Activated naive CD4-positive, alpha-beta T cell treated with anti-CD3 and anti-CD28 coated beads for 36 hours (primary cell): ENCODE results near the gene GBP4. TPM values are rescaled to one million over a fixed set of nuclear protein-coding genes. Genes with fewer than 3 reads are reported as not detected.
"Not testable (repeated sequence)": the region's sequence is repeated elsewhere in the genome, so short reads cannot be mapped to it uniquely, and the experiment has no call there.

Experiments used
- CTCF ChIA-PET: fragments of 350-600 bp; sonication (Branson Sonifier 250); formaldehyde crosslinking; loops from one replicate; lab custom pipeline; 2021; ENCODE audit warnings: antibody characterized with exemption; lab: Charles Lee
- DNase-seq: peaks from one replicate; pipeline ENCODE4 v3.0.0-alpha.2; 2020
- H3K27ac Mint-ChIP-seq: one replicate; pipeline ENCODE4 v1.8.0; 2021; ENCODE audit warnings: mild to moderate bottlenecking, mixed read lengths
- H3K27me3 Mint-ChIP-seq: one replicate; pipeline ENCODE4 v1.8.0; 2021; ENCODE audit warnings: low read depth, mixed read lengths
- H3K36me3 Mint-ChIP-seq: one replicate; pipeline ENCODE4 v1.8.0; 2021; ENCODE audit warnings: low read depth, mixed read lengths
- H3K4me1 Mint-ChIP-seq: one replicate; pipeline ENCODE4 v1.8.0; 2021; ENCODE audit warnings: low read depth, mixed read lengths
- H3K4me3 Mint-ChIP-seq: one replicate; pipeline ENCODE4 v1.8.0; 2021; ENCODE audit warnings: mild to moderate bottlenecking, moderate library complexity, mixed read lengths
- H3K9me3 Mint-ChIP-seq: one replicate; pipeline ENCODE4 v1.8.0; 2021; ENCODE audit warnings: mixed read lengths
- intact Hi-C: fragments of 100-400 bp; cut with micrococcal nuclease; formaldehyde crosslinking; loops from one replicate; pipeline ENCODE4 v1.15.1; 2023
- total RNA-seq, 2 experiments: library from RNA; stranded (reverse); gene quantifications; one replicate each; pipeline ENCODE4 v1.2.3, GENCODE V29; 2021

Gene GBP4
- total RNA-seq = 10 to 100 TPM; 22.9 to 23.2 TPM

GRCh38 chr1:89198491-89199072 lies at the start of gene GBP4:
GBP4 (minus strand) TSS chr1:89198942; CDS start chr1:89198834, 108 bp downstream.
- Mint-ChIP-seq H3K27me3 (no peaks in the 10 kb centered on the region), H3K27ac (peak within 1 kb of the TSS; percentile 98), H3K9me3 (peaks cover under 1% of the 10 kb centered on the region), H3K4me3 (peak within 1 kb of the TSS; percentile 92), H3K4me1 (peaks cover 84% of the 10 kb centered on the region), H3K36me3 (peaks cover 16% of the 10 kb centered on the region)
- DNase-seq = peak; percentile 65
- CTCF ChIA-PET = interaction anchor here (0.6 to 2.3 kb wide), 16 partner anchors 71 to 252 kb away, joined by 3 to 10 read pairs (median 3); partner anchors contain the start of genes GBP1 and GBP5
- intact Hi-C loops = loop anchor here (1.0 to 5.0 kb wide), 12 partner anchors 58 to 526 kb away; partner anchors contain the start of genes GBP1, GBP2, GTF2B and PKN2

GRCh38 chr1:89243046-89243445 lies 44.3 kb upstream of the GBP4 start:
- DNase-seq = no peak
- Mint-ChIP-seq H3K27ac (no peak overlapping the region), H3K27me3 (no peaks in the 10 kb centered on the region), H3K9me3 (peaks cover 13% of the 10 kb centered on the region), H3K4me1 (peaks cover 18% of the 10 kb centered on the region), H3K36me3 (peaks cover 38% of the 10 kb centered on the region), H3K4me3 (no peak overlapping the region)
- CTCF ChIA-PET = no interaction called here
- intact Hi-C loops = no loop called here

GRCh38 chr1:89221341-89221740 lies 22.6 kb upstream of the GBP4 start:
- Mint-ChIP-seq H3K9me3 (peaks cover 22% of the 10 kb centered on the region), H3K36me3 (peaks cover 12% of the 10 kb centered on the region)

GRCh38 chr1:89219851-89220250 lies 21.1 kb upstream of the GBP4 start:
- H3K27ac Mint-ChIP-seq, H3K4me3 Mint-ChIP-seq, H3K4me1 Mint-ChIP-seq, DNase-seq, CTCF ChIA-PET, H3K27me3 Mint-ChIP-seq, intact Hi-C loops: not testable (repeated sequence)
- Mint-ChIP-seq H3K36me3 (peaks cover 12% of the 10 kb centered on the region), H3K9me3 (peaks cover 14% of the 10 kb centered on the region)

More at GRCh38 chr1:89221341-89221740, 22.6 kb upstream of the GBP4 start:
- Mint-ChIP-seq H3K4me1 (peaks cover 4% of the 10 kb centered on the region), H3K4me3 (no peak overlapping the region), H3K27me3 (no peaks in the 10 kb centered on the region), H3K27ac (no peak overlapping the region)
- CTCF ChIA-PET = no interaction called here
- intact Hi-C loops = no loop called here
- DNase-seq = no peak

- H3K27ac Mint-ChIP-seq, H3K4me3 Mint-ChIP-seq, DNase-seq, H3K27me3 Mint-ChIP-seq, H3K4me1 Mint-ChIP-seq, intact Hi-C loops, CTCF ChIA-PET: not testable (repeated sequence)
- peaks cover 11% of the 10 kb centered on the region for H3K9me3 Mint-ChIP-seq
- H3K36me3 Mint-ChIP-seq = peaks cover 12% of the 10 kb centered on the region
Observed at GRCh38 chr1:89218941-89219340, 20.2 kb upstream of the GBP4 start.

GRCh38 chr1:89213347-89213746 lies 14.6 kb upstream of the GBP4 start:
- no peak overlapping the region for H3K27ac Mint-ChIP-seq
- CTCF ChIA-PET = no interaction called here
- H3K9me3 Mint-ChIP-seq = peaks cover 19% of the 10 kb centered on the region
- H3K36me3 Mint-ChIP-seq = peaks cover 15% of the 10 kb centered on the region
- intact Hi-C loops = no loop called here
- H3K4me3 Mint-ChIP-seq = no peak overlapping the region
- DNase-seq = no peak
- peaks cover 4% of the 10 kb centered on the region for H3K4me1 Mint-ChIP-seq
- H3K27me3 Mint-ChIP-seq = no peaks in the 10 kb centered on the region

GRCh38 chr1:89211035-89211634 lies 12.4 kb upstream of the GBP4 start:
- Mint-ChIP-seq H3K27ac (no peak overlapping the region), H3K4me1 (no peaks in the 10 kb centered on the region), H3K4me3 (no peak overlapping the region), H3K27me3 (no peaks in the 10 kb centered on the region), H3K36me3 (peaks cover 11% of the 10 kb centered on the region), H3K9me3 (peaks cover 14% of the 10 kb centered on the region)
- intact Hi-C loops = no loop called here
- DNase-seq = no peak
- CTCF ChIA-PET = no interaction called here

GRCh38 chr1:89206373-89206772 lies 7.6 kb upstream of the GBP4 start:
- DNase-seq = no peak
- Mint-ChIP-seq H3K27ac (no peak overlapping the region), H3K9me3 (peaks cover 31% of the 10 kb centered on the region), H3K36me3 (peaks cover 30% of the 10 kb centered on the region), H3K27me3 (no peaks in the 10 kb centered on the region), H3K4me3 (no peak overlapping the region), H3K4me1 (peaks cover 29% of the 10 kb centered on the region)
- intact Hi-C loops = no loop called here
- CTCF ChIA-PET = no interaction called here

- Mint-ChIP-seq H3K27ac (no peak overlapping the region), H3K36me3 (peaks cover 24% of the 10 kb centered on the region), H3K4me3 (no peak overlapping the region), H3K27me3 (no peaks in the 10 kb centered on the region), H3K4me1 (peaks cover 52% of the 10 kb centered on the region), H3K9me3 (peaks cover 20% of the 10 kb centered on the region)
- CTCF ChIA-PET = interaction anchor here (0.9 to 1.6 kb wide), 3 partner anchors 70 to 219 kb away, joined by 3 to 4 read pairs (median 4); partner anchors contain the start of gene GBP5
- intact Hi-C loops = no loop called here
- DNase-seq = no peak
Observed at GRCh38 chr1:89203166-89203565, 4.4 kb upstream of the GBP4 start.

- Mint-ChIP-seq H3K4me1 (peaks cover 65% of the 10 kb centered on the region), H3K9me3 (peaks cover 17% of the 10 kb centered on the region), H3K27me3 (no peaks in the 10 kb centered on the region), H3K36me3 (peaks cover 22% of the 10 kb centered on the region), H3K27ac (peak overlapping the region; percentile 98), H3K4me3 (peak overlapping the region; percentile 30)
- intact Hi-C loops = no loop called here
- no peak for DNase-seq
- CTCF ChIA-PET = interaction anchor here (1.0 to 1.6 kb wide), 2 partner anchors 157 to 217 kb away, joined by 3 to 4 read pairs; no protein-coding TSS in a partner anchor
Observed at GRCh38 chr1:89201106-89201794, 2.5 kb upstream of the GBP4 start.

- intact Hi-C loops = loop anchor here (1.0 kb wide), 6 partner anchors 52 to 519 kb away; no protein-coding TSS in a partner anchor
- H3K4me1 Mint-ChIP-seq = peaks cover 71% of the 10 kb centered on the region
- no peaks in the 10 kb centered on the region for H3K27me3 Mint-ChIP-seq
- H3K27ac Mint-ChIP-seq = peak overlapping the region; percentile 98
- CTCF ChIA-PET = interaction anchor here (0.7 to 1.3 kb wide), 3 partner anchors 72 to 99 kb away, joined by 3 to 6 read pairs (median 3); partner anchors contain the start of gene GBP5
- peak overlapping the region; percentile 30 for H3K4me3 Mint-ChIP-seq
- peaks cover 20% of the 10 kb centered on the region for H3K36me3 Mint-ChIP-seq
- peaks cover 17% of the 10 kb centered on the region for H3K9me3 Mint-ChIP-seq
- no peak for DNase-seq
Observed at GRCh38 chr1:89200663-89201062, 1.9 kb upstream of the GBP4 start.

GRCh38 chr1:89199525-89200031 lies 836 bp upstream of the GBP4 start:
- CTCF ChIA-PET = interaction anchor here (0.5 to 1.6 kb wide), 7 partner anchors 71 to 251 kb away, joined by 3 to 6 read pairs (median 4); partner anchors contain the start of gene GBP5
- Mint-ChIP-seq H3K4me3 (peak overlapping the region; percentile 92), H3K27me3 (no peaks in the 10 kb centered on the region), H3K36me3 (peaks cover 18% of the 10 kb centered on the region), H3K9me3 (peaks cover 9% of the 10 kb centered on the region), H3K4me1 (peaks cover 82% of the 10 kb centered on the region), H3K27ac (peak overlapping the region; percentile 98)
- DNase-seq = no peak
- intact Hi-C loops = loop anchor here (1.0 to 5.0 kb wide), 16 partner anchors 53 to 525 kb away; partner anchors contain the start of genes GBP1, GBP2, GTF2B and PKN2
